Measurements from ENCODE around the gene TMEM127.
"Not testable (repeated sequence)": the region's sequence is repeated elsewhere in the genome, so short reads cannot be mapped to it uniquely, and the experiment has no call there.

TMEM127 gene, protein sequence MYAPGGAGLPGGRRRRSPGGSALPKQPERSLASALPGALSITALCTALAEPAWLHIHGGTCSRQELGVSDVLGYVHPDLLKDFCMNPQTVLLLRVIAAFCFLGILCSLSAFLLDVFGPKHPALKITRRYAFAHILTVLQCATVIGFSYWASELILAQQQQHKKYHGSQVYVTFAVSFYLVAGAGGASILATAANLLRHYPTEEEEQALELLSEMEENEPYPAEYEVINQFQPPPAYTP

DNA sequence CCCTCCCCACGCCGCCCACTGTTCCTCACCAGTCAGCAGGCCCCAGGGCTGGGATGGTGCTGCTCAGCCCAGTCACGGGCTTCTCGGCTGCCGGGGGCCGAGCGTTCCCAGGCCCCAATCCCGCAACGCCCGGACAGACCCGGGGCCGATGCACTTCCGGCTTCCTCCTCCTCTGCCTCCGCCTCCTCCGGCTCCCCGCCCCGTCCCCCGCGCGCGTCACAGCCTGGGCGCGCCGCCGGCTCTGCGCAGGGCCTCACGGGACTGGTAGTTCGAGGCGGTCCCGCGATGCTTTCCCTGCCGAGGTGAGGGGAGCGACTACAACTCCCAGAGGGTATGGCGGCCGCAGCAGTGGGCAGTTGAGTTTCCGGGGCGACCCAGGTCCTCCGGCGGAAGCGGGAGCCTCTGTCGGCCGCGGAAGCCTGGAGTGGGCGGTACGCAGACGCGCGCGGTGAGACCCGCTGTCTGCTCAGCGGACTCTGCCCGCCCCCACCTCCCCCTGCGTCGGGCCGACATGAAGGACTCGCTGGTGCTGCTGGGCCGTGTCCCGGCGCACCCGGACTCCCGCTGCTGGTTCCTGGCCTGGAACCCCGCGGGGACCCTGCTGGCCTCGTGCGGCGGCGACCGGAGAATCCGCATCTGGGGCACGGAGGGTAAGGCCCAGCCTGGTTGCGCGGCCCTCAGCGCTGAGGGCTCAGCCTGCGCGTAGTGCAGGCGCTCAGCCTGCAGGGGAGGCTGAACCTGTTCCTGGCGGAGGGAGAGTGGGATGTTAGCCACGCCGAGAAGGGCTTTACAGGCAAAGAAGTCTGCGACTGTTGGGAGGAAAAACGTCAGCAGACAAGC lies at the start of gene TMEM127, which contains the start of gene CIAO1:
Gene TMEM127 (minus strand): TSS at position 158 of the 840 bp plus-strand sequence. CDS start 616 bp downstream, outside the sequence.
Gene CIAO1 (plus strand): TSS at position 386 of the 840 bp plus-strand sequence. CDS start 126 bp downstream, at position 512.
- DNase-seq, result peak; percentile 99

DNA sequence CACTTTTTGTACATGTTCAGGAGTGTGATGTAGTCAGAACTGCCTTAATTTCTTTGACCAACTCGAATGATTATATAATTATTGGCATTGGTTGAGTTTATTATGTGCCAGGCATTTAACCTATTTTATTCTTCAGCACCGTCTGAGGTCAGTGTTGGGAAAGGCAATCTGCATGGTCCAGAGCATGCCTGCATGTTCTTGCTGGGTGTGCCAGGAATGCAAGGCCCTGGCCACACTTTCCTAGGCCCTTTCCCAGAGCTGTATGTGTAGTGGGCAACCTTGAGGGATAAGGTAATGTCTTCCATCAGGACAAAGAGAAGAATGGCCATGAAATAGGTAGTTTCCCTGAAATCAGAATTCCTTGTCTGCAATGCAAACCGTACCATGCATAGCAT lies 49.2 kb upstream of the TMEM127 start:
- no peak for DNase-seq

DNA sequence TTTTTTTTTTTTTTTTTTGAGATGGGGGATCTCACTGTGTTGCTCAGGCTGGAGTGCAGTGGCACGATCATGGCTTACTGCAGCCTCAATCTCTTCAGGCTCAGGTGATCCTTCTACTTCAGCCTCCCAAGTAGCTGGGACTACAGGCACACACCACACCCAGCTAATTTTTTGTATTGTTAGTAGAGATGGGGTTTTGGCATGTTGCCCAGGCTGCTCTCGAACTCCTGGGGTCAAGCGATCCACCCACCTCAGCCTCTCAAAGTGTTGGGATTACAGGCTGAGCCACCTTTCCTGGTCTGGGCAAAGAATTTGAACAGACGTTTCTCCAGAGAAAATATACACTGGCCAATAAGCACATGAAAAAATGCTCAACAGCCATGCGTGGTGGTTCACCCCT lies 42.5 kb upstream of the TMEM127 start:
- no peak for DNase-seq

DNA sequence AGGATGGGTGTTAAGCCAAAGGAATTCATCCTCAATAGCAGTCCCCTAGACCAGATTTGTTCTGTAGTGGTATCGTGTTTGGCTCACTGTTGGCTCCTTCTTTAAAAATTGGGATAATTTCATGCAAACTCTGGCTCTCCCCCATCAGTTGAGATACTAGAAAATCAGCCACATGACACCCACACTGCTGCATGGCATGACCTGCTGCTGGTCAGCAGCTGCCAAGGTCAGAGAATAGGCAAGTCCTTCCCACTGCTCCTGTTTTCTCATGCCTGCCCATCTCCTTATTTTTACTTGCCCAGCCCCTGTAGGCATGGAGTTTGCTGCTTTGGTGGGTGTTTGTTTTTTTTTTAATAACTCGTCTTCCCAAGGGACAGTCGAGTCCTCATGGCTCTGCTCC lies 40.6 kb upstream of the TMEM127 start:
- DNase-seq, result no peak

DNA sequence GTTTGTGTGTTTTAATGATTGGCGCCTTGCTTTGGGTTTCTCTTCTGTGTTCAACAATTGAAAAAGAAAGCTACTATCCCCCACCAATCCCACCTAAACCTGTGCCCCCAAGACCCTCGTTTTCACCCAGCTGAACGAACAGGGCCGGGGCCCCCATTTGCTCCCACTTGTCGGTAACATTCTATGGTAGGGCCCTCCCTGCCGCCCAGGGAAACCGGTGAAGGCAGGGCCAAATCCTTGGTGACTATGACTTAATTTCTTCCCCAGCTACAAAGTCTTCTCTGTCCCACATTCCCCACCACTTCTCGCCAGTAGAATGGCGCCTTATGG lies 40.1 kb upstream of the TMEM127 start:
- DNase-seq, result no peak

GRCh38 chr2:96305091-96305978 lies 39.5 kb upstream of the TMEM127 start, which contains the start of gene SNRNP200:
TSS of gene SNRNP200 (minus strand) at chr2:96305546. CDS start at chr2:96305437, 109 bp downstream.
- peak; percentile 92 for DNase-seq

- DNase-seq, result no peak
These were observed 38.8 kb upstream of the TMEM127 start for GRCh38 chr2:96304606-96305005.

GRCh38 chr2:96301865-96302264 lies 36.1 kb upstream of the TMEM127 start:
- no peak for DNase-seq

- no peak for DNase-seq
These were observed 31.1 kb upstream of the TMEM127 start for GRCh38 chr2:96296925-96297324.

- DNase-seq, result not testable (repeated sequence)
These were observed 28.5 kb upstream of the TMEM127 start for GRCh38 chr2:96294271-96294670.

DNA sequence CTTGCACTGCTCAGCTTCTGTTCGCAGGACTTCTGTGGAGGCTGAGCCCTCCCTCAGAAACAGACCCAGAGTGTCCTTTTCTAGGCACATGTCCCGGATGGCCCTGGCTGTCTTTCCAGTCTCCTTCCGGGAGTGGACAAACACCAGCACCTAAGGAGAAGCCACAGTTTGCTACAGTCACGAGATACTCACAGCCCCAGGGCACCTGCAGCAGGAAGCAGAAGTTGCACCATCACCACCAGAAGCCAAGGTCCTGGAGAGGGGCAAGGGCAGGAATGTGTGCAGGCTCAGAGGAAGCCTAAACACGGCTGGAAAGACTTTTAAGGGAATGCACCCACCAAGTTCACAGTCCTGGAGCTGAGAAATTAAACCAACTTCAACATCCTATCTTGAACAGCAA lies 26.0 kb upstream of the TMEM127 start:
- no peak for DNase-seq

- no peak for DNase-seq
These were observed 21.6 kb upstream of the TMEM127 start for GRCh38 chr2:96287273-96287856.

DNA sequence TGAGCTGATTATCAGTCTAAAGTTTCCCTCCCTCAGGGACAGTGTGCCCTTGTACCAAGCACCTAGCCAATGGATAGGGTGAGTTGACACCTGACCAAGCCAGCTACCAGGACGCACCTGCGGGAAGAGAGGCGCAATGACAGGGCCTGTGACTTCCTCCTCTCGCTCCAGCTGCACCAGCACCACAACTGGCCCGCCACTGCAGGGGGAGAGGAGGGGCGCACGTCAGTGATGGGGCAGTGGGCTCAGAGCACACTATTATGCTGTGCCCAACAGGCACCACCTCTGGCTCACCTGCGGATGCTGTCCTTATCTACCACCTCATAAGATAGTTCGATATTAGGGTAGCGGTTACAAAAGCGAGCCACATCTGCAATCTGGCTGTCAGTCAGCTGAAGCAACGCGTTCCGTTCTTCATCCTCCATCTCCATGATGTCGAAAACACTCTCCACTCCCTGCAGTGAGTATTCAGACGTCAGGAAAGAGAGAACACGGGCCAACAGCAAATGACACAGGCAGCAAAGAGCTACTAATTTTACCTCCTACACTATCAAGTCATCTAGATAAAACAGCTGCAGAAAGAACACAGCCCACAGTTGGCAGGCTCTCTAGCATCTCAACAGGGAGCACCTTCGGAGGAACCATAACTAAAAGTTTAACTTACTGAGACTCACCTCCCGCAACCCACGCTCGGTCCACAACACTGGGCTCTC lies 11.1 kb upstream of the TMEM127 start:
- no peak for DNase-seq

DNA sequence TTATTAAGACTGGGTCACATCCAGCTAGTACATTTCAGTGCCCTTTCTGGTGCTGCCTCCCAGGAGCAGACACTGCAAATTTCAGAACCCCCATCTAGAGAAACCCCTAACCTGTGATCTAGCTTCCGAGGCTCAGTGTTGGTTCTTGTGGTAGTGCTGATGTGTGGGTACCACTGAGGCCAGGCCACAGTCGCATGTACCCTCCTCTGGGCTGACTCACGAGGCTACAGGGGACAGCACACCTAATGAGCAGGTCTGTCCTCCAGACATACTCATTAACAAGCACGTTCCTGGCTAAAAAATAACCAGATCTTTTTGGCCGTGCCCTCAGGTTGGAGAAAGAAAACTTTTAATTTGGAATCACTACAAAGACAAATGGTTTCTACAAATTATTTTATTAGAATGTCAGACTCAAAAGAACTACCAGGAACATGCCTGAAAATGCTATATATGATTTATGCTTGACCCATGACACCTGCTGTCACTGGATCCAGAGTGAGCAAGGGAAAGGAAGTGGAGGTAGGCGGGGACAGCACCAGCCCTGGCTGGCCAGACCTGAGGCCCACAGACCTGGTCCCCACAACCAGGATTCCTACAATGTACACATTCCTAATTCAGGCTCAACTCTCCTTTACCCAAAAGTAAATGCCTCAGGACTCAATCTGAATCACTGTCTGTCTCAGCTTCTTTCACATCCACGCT lies 8.7 kb upstream of the TMEM127 start:
- DNase-seq, result no peak

DNA sequence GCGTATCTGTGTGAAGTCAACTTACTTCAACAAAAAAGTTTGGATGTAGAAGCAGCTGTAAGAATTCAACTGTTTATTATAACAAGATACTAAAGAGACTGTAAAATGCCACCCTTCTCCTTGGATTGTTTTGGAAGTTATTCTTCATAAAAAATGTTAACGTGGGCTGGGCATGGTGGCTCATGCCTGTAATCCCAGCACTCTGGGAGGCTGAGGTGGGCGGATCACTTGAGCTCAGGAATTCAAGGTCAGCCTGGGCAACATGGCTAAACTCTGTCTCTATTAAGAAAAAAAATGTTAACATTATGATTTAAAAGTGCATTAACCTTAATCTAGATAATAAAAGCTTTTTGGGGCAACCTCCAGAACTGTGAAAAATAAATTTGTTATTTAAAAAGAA lies 8.0 kb upstream of the TMEM127 start:
- no peak for DNase-seq

DNA sequence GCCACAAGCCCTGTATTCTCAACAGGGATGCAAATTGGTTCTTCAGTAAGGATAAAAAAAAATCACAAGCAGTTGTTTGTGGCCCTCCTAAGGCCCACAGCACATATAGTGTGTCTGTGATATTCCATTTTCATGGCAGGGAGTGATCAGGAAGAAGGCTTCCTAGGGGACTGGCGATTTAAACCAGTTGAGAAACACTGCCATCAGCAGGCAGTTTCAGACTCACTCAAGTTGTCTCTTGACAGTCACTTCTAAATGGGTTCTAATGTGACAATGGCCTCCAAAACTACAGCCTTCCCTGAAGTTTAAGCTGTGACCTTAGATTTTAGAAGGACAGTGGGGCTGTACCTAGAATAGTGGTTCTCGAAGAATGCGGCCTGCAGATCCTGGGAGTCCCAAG lies 6.2 kb upstream of the TMEM127 start:
- DNase-seq, result no peak

DNA sequence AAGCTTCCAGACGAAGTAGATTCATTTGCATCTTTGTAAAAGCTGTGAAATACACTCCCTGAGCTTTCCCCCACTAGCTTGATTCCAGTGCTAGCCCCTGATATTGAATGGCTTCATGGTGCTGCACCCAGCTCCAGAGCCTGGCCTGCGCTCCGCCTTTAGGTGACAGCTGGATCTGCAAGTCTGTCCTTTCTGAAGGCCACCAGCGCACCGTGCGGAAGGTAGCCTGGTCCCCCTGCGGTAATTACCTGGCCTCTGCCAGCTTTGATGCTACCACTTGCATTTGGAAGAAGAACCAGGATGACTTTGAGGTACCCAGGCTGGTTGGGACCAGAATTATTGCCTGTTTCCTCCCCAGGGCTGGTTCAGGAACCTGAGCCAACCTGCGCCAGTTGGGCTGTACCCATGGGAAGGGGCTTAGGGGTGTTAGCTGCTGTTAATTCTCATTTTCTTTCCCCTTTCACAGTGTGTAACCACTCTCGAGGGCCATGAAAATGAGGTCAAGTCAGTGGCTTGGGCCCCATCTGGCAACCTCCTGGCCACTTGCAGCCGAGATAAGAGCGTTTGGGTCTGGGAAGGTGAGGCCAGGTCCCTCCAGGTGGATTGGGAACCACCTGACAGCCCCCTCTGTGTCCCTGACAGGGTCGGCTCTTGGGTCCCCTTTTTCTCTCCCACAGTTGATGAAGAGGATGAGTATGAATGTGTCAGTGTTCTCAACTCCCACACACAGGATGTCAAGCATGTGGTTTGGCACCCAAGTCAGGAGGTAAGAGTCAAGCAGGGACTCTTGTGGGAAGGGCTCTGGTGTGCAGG lies 1.6 kb upstream of the TMEM127 start:
- DNase-seq, result peak; percentile 57

GRCh38 chr2:96265349-96265839 lies 403 bp downstream of the TMEM127 start:
- DNase-seq, result peak; percentile 68

- peak; percentile 60 for DNase-seq
These were observed 995 bp downstream of the TMEM127 start for GRCh38 chr2:96264656-96265348.

DNA sequence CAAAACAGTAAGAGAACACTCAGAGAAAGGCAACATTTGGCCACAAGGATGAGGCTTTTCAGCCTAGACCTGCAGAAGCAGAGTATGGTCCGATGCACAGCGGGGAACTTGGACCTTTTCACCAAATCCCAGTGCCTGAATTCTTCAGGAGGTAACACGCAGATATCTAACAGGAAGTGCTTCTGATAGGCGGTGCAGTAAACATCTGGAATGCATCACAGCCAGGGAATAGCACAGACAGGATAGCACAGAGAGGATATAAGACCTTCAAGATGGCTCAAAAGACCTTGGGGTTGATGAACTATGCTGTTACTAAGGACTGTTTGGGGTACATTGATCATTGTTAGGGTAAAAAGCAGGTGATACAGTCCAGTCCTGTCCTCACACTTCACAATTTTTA lies 1.7 kb downstream of the TMEM127 start:
- DNase-seq, result no peak
